HEK293 (cell line): Measurements from ENCODE around the gene MARK3.

Source experiments
- GLIS2 ChIP-seq: fragments of 450-650 bp; formaldehyde crosslinking; IDR thresholded peaks from 2 replicates; pipeline ENCODE4 v1.5.1; 2016; ENCODE audit warnings: missing biosample characterization, missing genetic modification characterization
- KLF10 ChIP-seq: fragments of 450-650 bp; IDR thresholded peaks from 2 replicates; pipeline ENCODE4 v1.5.1; 2018; ENCODE audit warnings: missing biosample characterization, mild to moderate bottlenecking, missing genetic modification characterization
- KLF8 ChIP-seq: fragments of 450-650 bp; formaldehyde crosslinking; IDR thresholded peaks from 2 replicates; pipeline ENCODE4 v1.5.1; 2016; ENCODE audit warnings: missing biosample characterization, missing genetic modification characterization
- MZF1 ChIP-seq: fragments of 450-650 bp; formaldehyde crosslinking; IDR thresholded peaks from 2 replicates; pipeline ENCODE4 v1.5.1; 2017; ENCODE audit warnings: missing biosample characterization, missing genetic modification characterization, borderline replicate concordance
- PBX3 ChIP-seq: sonication (generic); formaldehyde crosslinking; IDR thresholded peaks from 2 replicates; pipeline ENCODE4 v1.8.1; 2022; ENCODE audit warnings: mild to moderate bottlenecking, moderate library complexity, missing genetic modification reagents
- PRDM10 ChIP-seq: fragments of 450-650 bp; formaldehyde crosslinking; IDR thresholded peaks from 2 replicates; pipeline ENCODE4 v1.5.1; 2016; ENCODE audit warnings: missing biosample characterization, missing genetic modification characterization
- TSHZ1 ChIP-seq: fragments of 450-650 bp; formaldehyde crosslinking; IDR thresholded peaks from 2 replicates; pipeline ENCODE4 v1.5.1; 2016; ENCODE audit warnings: missing biosample characterization, missing genetic modification characterization, borderline replicate concordance
- ZBTB10 ChIP-seq: fragments of 450-650 bp; formaldehyde crosslinking; IDR thresholded peaks from 2 replicates; pipeline ENCODE4 v1.5.1; 2016; ENCODE audit warnings: missing biosample characterization, missing genetic modification characterization
- ZBTB26 ChIP-seq: fragments of 450-650 bp; formaldehyde crosslinking; optimal IDR thresholded peaks from 2 replicates; pipeline ENCODE3; 2016; ENCODE audit warnings: missing biosample characterization, mild to moderate bottlenecking, missing genetic modification characterization
- ZNF114 ChIP-seq: fragments of 450-650 bp; formaldehyde crosslinking; IDR thresholded peaks from 2 replicates; pipeline ENCODE4 v1.5.0; 2017; ENCODE audit warnings: missing biosample characterization, missing genetic modification characterization
- ZNF292 ChIP-seq: fragments of 450-650 bp; formaldehyde crosslinking; IDR thresholded peaks from 2 replicates; pipeline ENCODE4 v1.5.1; 2016; ENCODE audit warnings: low read depth, missing biosample characterization, missing genetic modification characterization, borderline replicate concordance
- ZNF514 ChIP-seq: fragments of 450-650 bp; formaldehyde crosslinking; IDR thresholded peaks from 2 replicates; pipeline ENCODE4 v1.5.1; 2016; ENCODE audit warnings: missing biosample characterization, missing genetic modification characterization
- ZNF580 ChIP-seq: fragments of 450-650 bp; formaldehyde crosslinking; IDR thresholded peaks from 2 replicates; pipeline ENCODE4 v1.5.1; 2016; ENCODE audit warnings: missing biosample characterization, missing genetic modification characterization
- ZNF692 ChIP-seq: fragments of 450-650 bp; formaldehyde crosslinking; IDR thresholded peaks from 2 replicates; pipeline ENCODE4 v1.5.1; 2016; ENCODE audit warnings: missing biosample characterization, missing genetic modification characterization
- ZNF776 ChIP-seq: fragments of 450-650 bp; formaldehyde crosslinking; IDR thresholded peaks from 2 replicates; pipeline ENCODE4 v1.5.0; 2017; ENCODE audit warnings: missing biosample characterization, missing genetic modification characterization, borderline replicate concordance
- ZNF777 ChIP-seq: fragments of 450-650 bp; formaldehyde crosslinking; IDR thresholded peaks from 2 replicates; pipeline ENCODE4 v1.5.1; 2017; ENCODE audit warnings: missing biosample characterization, missing genetic modification characterization, borderline replicate concordance
- ZNF792 ChIP-seq: fragments of 450-650 bp; formaldehyde crosslinking; IDR thresholded peaks from 2 replicates; pipeline ENCODE4 v1.5.1; 2016; ENCODE audit warnings: missing biosample characterization, missing genetic modification characterization
- ZNF830 ChIP-seq: fragments of 450-650 bp; IDR thresholded peaks from 2 replicates; pipeline ENCODE4 v1.5.0; 2018; ENCODE audit warnings: missing biosample characterization, missing genetic modification characterization, low read depth, mild to moderate bottlenecking, moderate library complexity
- ZXDB ChIP-seq: fragments of 450-650 bp; formaldehyde crosslinking; IDR thresholded peaks from 2 replicates; pipeline ENCODE4 v1.5.1; 2016; ENCODE audit warnings: missing biosample characterization, missing genetic modification characterization

MARK3 gene

GRCh38 chr14:103385152-103385928 is at the start of gene MARK3 (continued):
- TF ChIP-seq PRDM10 (peak; percentile 68), PBX3 (CRISPR knock-in tag) (no peak; the same call in 1 of the 2 replicates), ZNF792 (no peak; the same call in 1 of the 2 replicates), ZNF114 (tag by site-specific recombination) (no peak), ZNF692 (tag by site-specific recombination) (peak; percentile 18; the same call in 1 of the 2 replicates), ZNF580 (no peak), MZF1 (tag by site-specific recombination) (no peak), GLIS2 (tag by site-specific recombination) (peak; percentile 66), TSHZ1 (tag by site-specific recombination) (no peak), KLF8 (no peak), ZNF292 (tag by site-specific recombination) (no peak), KLF10 (tag by site-specific recombination) (0 out of 2 replicates have a peak, but pooled peaks have one; percentile 25), ZNF514 (tag by site-specific recombination) (no peak), ZXDB (tag by site-specific recombination) (peak; percentile 57), ZNF776 (tag by site-specific recombination) (no peak), ZBTB10 (tag by site-specific recombination) (0 out of 2 replicates have a peak, but pooled peaks have one; percentile 71), ZNF777 (no peak), ZNF830 (no peak), ZBTB26 (tag by site-specific recombination) (peak; percentile 86)
- TF ChIP-seq, all 188 proteins: peak for 48
